Midbrain (tissue), 1 donor: ENCODE results near the gene SPSB1.

Source experiments
- DNase-seq: peaks from one replicate; lab custom pipeline; 2025; lab: John Stamatoyannopoulos, UW

SPSB1 gene

DNA sequence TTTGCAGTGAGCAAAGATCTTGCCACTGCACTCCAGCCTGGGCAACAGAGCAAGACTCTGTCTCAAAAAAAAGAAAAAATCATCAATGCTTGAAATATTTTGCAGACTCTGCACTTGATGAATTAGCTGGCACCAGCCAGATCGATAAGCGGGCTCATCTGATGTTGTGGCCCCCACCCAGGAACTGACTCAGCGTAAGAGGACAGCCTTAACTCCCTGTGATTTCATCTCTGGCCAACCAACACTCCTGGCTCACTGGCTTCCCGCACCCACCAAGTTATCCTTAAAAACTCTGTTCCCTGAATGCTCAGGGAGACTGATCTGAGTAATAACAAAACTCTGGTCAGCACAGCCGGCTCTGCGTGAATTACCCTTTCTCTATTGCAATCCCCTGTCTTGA, 98.9 kb downstream of the SPSB1 start:
- no peak for DNase-seq

DNA sequence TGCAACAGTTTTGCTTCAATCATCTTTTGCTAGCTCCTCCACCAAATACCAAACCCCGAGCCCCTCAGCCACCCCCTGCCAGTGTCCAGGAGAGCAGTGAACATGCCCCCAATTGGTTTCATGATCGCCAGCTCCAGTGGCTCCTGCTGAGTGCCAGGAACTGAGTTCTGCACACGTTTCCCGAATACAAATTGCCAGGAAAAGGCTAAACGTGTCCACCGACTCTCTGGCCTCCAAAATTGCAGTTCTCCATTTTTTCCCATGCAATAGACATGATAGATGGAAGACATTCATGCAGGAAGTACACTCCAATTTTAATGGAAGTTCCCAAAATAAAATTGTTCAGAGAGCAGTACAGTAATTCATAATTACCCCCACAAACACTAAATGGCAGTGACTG, 101.3 kb downstream of the SPSB1 start:
- DNase-seq = no peak

DNA sequence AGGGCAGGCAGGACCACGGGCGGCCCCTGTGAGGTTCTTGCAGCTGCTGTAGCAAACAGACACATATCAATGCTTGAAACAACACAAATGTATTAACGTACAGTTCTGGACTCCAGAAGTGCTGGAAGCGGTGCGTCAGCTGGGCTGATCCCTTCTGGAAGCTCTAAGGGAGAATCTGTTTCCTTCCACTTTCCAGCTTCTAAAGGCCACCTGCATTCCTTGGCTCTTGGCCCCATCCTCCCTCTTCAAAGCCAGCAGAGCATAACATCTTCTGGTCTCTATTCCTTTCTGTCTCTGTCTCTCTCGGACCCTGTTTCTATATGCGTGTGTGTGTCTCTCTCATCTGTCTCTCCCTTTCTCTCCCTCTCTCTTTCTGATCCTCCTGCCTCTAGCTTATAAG, 102.3 kb downstream of the SPSB1 start:
- no peak for DNase-seq

DNA sequence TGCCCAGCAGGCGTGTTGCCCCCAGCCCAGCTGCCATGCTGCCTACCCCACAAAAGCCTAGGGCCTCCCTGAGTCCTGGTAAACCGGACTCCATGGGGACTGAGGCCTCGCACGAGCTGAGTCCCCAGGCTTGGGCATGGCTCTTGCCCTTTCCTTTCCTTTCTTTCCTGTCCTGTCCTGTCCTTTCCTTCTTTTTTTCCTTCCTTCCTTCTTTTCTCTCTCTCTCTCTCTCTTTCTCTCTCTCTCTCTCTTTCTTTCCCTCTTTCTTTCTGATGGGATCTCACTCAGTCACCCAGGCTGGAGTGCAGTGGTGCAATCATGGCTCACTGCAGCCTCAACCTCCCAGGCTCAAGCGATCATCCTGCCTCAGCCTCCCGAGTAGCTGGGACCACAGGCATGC, 104.4 kb downstream of the SPSB1 start:
- no peak for DNase-seq

DNA sequence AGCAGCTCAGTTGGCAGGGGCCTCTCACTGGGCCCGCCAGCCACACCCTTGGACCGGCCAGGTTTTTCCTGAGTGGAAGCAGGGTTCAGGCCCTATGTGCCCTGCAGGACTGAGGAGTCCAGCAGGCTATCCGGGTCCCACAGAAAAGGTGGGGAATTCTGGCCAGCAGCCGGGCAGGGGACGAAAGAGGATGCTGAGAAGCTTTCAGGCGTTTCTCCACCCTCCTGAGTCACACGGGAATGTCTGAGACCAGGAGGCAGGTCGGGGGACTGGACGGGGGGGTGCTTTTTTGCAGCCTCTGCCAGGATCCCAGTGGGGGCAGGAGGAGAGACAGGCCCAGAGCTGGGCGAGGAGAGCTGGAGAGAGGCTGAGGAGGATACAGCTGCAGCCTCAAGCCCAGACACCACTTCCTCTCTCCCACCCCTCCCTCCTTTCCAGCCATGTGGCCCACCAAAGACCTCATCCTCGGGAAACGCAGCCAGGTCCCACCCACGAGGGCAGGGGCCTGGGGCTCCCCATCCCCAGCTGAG, 105.4 kb downstream of the SPSB1 start:
- no peak for DNase-seq

DNA sequence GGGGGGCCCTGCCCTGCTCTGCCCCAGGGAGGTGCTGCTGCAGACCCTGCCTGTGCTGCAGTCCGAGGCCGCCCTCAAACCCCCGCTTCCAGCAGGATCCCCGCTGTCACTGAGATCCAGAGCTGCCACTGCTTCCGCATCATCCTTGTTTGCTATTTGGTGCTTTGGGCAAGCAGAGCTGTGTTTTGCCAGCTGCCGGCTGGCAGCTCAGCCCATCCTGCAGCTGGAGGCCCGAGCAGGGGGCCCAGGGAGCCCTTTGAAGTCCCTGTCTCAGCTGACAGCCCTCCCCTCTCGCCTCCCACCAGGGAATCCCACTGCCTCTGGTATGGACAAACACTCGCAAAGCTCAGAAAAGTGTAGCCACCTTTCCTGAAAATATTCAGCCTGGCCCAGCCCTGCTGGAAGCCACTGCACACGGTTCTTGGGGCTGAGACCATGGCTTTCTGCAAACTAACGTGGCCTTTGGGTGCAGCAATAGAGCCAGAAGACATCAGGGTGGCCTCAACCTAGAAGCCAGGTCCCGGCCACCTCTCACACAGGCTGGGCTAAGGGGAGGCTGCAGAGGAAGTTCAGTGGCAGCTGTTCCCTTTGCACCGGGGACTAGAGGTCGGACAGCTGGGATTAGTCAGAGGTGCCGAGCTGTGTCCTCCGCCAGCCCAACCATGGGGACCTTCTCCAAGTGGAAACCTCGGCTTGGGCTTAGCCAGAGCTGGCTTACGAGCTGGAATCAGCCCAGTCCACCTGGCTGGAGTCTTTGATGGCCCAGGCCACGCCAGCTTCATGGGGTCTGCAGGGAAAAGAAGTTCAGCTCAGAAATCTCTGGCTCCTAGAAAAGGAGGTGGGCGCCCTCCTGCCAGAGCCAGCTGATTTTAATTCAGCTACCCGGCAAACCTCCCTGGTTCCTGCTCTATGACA, 107.1 kb downstream of the SPSB1 start:
- DNase-seq = peak; percentile 39

DNA sequence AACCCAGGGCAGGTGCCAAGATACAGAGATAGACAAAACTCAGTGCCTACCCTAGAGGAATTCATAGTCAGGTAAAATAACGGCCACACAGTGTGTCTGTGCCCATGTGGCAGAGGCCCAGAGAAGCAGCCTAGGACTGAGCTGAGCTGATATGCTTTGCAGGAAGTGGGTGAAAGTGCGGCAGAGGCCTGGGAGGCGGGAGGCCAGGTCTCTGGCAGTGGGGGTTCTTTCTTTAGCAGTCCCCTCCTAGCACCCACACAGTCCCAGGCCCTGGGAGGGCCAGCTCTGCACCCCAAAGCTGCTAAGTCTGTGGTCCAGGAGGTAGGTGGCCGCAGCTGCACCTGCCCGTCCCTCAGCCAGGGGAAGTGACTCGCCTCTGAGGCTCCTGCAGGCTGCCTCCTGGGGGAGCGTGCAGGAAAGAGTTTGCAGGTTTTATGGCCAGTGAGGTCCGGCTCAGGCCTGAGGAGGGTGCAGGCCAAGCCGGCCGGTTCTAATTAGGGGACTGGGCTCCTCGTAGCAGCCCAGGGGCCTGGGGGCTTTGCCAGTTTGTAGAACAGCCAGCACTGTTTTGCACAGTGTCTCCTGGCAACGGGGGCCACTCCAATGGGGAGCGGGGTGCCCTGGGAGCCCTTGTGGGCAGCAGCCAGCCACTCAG, 107.9 kb downstream of the SPSB1 start:
- DNase-seq = no peak

DNA sequence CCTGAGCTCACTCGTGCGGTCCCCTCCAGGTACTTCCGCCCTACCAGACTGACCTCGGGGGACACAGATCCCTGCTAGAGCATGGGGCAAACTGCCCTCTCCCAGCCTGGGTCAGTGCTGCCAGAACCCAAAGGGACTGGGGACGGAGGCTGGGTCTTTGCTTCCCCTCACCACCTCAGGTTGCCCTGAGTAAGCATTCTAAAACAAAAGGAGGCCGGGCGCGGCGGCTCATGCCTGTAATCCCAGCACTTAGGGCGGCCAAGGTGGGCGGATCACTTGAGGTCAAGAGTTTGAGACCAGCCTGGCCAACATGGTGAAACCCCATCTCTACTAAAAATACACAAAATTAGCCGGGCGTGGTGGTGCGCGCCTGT, 108.4 kb downstream of the SPSB1 start:
- no peak for DNase-seq

DNA sequence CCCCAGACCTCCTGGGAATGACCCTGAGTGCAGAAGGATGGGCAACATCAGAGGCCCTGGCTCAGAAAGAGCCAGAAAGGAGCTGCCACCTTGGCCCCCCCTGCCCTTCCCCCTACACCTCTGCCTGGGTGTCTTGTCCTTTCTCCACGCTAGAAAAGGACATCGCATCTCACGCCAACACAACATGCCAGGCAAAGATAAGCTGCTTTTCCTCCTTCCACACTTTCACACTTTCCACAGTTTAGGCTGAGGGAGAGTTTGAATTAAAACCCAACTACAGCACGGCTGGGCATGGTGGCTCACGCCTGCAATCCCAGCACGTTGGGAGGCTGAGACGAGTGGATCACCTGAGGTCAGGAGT, 109.5 kb downstream of the SPSB1 start:
- no peak for DNase-seq

DNA sequence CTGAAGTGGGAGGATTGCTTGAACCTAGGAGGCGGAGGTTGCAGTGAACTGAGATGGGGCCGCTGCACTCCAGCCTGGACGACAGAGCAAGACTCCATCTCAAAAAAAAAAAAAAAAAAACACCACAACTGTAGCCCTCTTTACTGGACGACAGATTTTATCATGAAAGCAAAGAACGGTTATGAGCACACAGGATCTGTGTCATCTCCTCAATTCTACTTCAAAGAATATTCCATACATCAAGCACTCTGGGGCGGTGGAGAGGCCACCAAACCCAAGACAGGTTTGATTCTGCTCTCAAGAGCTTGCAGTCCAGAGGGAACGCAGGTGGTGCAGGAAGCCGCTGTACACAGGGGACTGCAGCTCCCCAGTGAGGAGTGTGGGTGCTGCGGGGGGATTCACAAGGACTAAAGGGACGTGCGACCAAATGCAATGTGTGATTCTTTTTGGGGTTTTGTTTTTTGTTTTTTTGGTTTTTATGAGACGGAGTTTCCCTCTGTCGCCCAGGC, 110.1 kb downstream of the SPSB1 start:
- DNase-seq = no peak

DNA sequence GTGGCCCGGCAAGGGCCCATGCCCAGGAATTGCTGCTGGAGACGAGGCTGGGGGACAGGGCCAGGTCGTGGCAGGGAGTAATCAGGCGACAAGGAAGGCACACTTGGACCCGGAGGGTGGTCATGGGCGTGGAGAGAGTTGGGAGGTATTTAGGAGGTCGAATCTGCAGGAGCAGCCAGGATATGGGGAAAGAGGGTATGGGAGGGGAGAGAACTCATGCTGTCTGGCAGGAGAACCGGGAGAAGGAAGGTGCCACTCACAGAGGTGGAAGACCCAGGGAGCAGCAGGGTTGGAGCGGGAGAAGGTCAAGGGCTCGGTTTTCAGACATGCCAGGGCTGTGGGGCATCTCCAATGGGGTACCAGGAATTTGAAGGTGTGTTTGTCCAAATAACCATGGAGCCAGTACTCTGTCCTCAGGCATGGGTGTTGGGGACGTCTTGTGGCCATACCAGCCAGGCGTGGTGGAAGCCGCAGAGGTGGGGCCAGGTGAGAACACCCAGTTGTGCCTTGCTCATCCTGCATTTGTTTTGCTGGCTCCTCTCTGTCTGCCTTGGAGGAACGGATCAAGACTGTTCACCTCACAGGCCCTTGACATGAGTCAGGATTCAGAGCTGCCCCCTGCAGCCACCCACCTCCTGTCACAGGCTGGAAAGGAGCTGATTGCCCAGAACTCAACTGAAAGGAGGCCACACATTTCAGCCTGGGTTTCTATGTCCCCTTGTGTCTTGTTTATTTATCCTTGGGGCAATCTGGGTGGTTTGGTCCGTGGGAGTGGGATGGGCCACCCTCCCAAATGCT, 111.6 kb downstream of the SPSB1 start:
- no peak for DNase-seq

DNA sequence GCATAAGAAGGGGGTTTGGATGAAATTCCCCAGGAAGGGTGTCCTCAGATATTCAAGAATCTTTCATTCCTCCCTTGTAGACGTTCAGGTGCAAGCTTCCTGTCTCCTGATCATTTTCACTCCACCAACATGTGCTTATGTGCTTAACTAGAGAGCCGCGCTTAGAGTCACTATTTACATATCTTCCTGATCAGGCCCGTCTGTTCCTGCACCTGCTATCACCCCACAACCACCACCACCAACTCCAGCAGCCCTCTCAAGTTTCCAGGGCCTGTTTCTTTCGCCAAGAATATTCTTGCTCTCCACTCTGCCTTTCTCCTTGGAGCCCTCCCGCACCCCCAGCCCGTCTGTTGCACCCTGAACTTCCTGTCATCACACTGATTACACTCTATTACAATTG, 113.4 kb downstream of the SPSB1 start:
- no peak for DNase-seq

DNA sequence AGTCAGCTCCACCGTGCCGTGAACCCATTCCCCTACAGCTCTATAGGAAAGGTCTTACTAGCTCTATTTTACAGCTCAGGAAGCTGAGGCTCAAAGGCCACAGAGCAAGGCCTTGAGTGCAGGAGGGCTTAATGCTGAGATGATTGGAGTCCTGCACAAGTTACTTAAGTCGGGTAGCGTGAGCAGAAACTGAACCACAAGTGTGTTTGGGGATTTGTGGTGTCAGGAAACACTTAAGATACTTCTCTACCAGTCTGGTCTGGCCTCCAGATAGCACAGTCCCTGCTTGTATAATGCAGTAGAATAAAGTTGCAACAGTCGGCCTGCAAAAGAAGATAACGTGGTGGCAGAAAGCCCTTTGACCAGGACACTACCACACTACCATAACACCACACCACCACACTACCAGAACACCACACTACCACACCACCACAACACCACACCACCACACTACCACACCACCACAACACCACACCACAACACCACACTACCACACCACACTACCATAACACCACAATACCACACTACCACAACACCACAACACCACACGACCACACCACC, 118.1 kb downstream of the SPSB1 start:
- DNase-seq = no peak

DNA sequence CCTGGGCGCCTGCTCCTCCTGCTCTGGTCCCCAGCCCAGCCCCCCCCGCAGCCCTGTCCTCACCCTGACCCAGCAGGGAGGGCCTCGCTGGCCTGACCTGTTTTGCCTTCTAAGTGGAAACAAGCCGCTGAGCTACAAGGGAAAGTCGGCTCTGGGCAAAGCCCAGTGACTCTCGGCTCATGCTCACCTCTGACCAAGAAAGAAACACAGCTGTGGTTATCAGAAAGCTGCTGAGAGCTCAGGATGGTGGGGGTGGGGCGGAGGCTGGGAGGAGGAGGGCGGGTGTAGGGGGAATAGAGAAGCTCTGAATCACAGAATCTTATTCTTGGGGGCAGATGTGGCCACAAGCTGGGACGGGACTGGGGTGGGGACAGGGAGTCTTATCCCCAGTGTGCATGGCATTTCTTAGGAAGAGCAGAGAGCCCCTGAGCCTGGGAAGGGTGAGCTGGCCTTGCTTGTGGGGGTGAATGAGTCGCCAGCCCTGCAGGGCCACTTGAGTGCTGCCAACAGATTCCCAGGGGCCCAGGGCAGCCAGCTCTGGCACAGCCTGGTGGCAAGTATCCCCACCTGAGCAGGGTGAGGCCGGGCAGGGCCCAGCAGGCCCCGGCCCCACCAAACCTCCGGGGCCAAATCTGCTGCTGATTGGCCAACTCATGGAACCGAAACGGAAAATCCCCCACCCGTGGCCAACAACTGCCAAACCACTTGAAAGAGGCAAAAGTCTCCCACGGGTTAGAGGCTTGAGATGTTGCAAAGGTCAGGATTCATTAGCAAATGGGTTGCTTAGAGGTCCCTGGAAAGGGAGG, 120.6 kb downstream of the SPSB1 start:
- DNase-seq = no peak

DNA sequence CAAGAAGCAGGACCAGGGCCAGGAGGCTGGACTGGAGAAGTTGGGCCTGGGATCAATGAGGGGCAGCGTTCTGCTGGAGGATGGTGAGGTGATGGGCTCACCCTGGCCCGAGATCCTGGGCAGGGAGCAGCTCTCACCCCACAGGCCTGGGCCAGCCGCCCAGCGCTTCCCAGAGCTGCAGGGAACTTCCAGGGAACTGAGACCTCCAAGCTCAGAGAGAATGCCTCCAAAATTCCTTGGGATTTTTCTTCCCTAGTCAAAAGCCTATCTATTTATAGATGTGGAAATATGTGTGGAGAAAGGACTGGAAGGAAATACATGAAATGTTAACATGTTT, 121.2 kb downstream of the SPSB1 start:
- no peak for DNase-seq

DNA sequence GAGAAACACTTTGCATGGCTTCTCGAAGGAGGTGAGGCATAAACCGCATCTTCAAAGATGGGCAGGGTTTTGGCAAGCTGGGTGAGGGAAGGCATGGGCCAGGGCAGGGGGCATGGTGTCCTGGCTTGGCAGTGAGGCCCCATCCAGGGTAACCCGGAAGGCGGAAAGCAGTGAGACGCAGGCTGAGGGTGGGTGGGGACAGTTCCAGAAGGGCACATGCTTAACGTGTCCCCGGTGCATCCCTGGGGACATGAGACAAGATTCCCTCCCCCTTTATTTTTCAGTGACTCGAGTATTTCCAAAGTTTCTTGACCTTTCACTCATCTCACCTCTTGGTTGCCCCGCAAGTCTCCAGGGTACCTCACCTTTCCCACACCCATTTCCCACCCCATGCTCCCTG, 123.8 kb downstream of the SPSB1 start:
- DNase-seq = no peak

DNA sequence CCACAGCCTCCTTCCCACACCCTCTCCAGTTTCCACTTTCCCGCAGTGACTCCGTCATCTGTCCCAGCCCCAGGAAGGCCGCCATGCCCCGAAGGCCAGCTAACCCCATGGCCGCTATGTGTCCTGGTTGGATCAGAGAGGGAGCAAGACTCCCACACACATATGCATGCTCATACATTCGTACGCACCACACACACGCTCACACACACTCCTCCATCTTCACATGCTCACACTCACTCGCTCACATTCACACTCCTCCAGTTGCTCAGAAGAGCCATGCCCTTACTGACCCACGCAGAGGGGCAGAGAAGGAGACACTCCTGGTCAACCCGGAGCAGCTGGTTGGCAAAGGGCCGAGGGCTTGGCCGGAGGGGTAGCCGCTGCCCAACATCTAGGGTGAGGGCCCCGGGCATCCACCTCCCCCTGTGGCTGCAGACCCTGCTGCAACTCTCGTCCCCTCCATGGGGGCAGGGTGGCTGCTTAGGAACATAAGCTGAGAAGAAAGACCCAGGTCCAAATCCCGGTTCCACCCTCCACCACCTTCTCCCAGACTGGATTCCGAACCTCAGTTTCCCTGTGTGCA, 124.3 kb downstream of the SPSB1 start:
- DNase-seq = no peak

DNA sequence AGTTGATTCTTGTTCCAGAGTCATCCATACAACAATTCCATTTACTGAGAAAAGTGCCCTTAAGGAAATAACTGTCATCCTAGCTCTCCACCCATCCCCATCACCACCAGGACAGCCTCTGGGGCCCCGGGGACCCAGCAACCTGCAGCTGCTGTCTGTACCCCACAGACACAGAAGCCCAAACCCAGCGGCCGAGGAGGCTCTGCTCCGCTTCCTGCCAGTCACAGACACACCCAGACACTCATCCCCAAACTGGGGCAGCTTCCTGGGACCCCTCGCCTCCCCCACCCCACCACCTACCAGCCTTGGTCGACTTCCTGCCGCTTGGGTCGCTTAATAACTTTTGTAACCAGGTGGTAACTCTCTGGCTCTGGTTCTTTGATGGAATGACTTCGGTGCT, 125.0 kb downstream of the SPSB1 start:
- DNase-seq = no peak

DNA sequence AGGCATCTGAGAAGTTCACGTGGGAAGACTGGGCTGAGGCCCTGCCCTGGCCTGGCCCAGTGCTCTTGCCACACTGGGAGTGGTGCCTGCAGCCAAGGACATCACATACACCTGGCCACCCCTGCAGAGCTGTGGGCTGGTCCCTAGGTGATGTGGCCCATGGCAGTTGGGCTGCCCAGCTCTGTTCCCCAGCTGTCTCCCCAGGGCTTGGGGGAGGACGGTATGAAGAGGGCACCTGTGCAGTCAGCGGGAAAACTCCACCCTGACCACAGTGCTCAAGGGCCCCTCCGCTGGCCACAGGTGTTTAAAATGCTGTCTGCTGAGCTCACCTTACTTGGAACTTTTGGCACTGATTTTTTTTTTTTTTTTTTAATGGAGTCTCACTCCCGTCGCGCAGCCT, 126.2 kb downstream of the SPSB1 start:
- no peak for DNase-seq
